Mesenchymal stem cell (in vitro differentiated cells and primary cell): Measurements from ENCODE around the gene TOGARAM2.
A peak's percentile ranks its signal among the peaks of the same experiment; 100 is the strongest.

ENCODE experiments used
- DNase-seq: peaks from one replicate; pipeline ENCODE4 v3.0.0-alpha.2; 2013
- H2AFZ ChIP-seq: one replicate; pipeline ENCODE4 v1.6.1; 2013; ENCODE audit warnings: low read depth, mild to moderate bottlenecking, control low read depth, inconsistent platforms, low read length, moderate library complexity
- H2AK5ac ChIP-seq: 2 replicates; pipeline ENCODE4 v1.6.1; 2013; ENCODE audit warnings: low read length, moderate library complexity, mild to moderate bottlenecking, inconsistent platforms; ENCODE audit not compliant: severe bottlenecking
- H2BK120ac ChIP-seq: one replicate; pipeline ENCODE4 v1.6.1; 2013; ENCODE audit warnings: low read depth, mild to moderate bottlenecking, inconsistent platforms, low read length, moderate library complexity
- H2BK12ac ChIP-seq, 2 experiments: one replicate each; pipeline ENCODE4 v1.6.1; 2013; ENCODE audit warnings: inconsistent platforms in 2 of 2, low read length in 2 of 2, mild to moderate bottlenecking in 2 of 2, moderate library complexity in 2 of 2, control low read depth in 1 of 2
- H2BK15ac ChIP-seq: one replicate; pipeline ENCODE4 v1.6.1; 2013; ENCODE audit warnings: mild to moderate bottlenecking, low read depth, inconsistent platforms; ENCODE audit not compliant: poor library complexity, severe bottlenecking
- H2BK5ac ChIP-seq: 2 replicates; pipeline ENCODE4 v1.6.1; 2013; ENCODE audit warnings: low read depth, mild to moderate bottlenecking, low read length, control low read depth, inconsistent platforms; ENCODE audit not compliant: poor library complexity, severe bottlenecking
- H3K14ac ChIP-seq, 2 experiments: one replicate each; pipeline ENCODE4 v1.6.1; 2013; ENCODE audit warnings: inconsistent platforms in 2 of 2, low read length in 2 of 2, control low read depth in 1 of 2, mild to moderate bottlenecking in 1 of 2, moderate library complexity in 1 of 2
- H3K18ac ChIP-seq, 2 experiments: one replicate each; pipeline ENCODE4 v1.6.1; 2013; ENCODE audit warnings: inconsistent platforms in 2 of 2, low read length in 2 of 2, control low read depth in 1 of 2, low read depth in 1 of 2, mild to moderate bottlenecking in 1 of 2
- H3K23ac ChIP-seq, 2 experiments: one replicate each; pipeline ENCODE4 v1.6.1; 2013; ENCODE audit warnings: inconsistent platforms in 2 of 2, low read length in 2 of 2, mild to moderate bottlenecking in 2 of 2, moderate library complexity in 2 of 2, control low read depth in 1 of 2
- H3K27ac ChIP-seq: 2 replicates; pipeline ENCODE4 v1.5.1; 2013; ENCODE audit warnings: mild to moderate bottlenecking, moderate library complexity, low read length, control low read depth, inconsistent platforms; ENCODE audit not compliant: poor library complexity, severe bottlenecking
- H3K27me3 ChIP-seq, 2 experiments: 2 replicates each; pipeline versions ENCODE4 v1.6.1 to v1.7.0; 2013; ENCODE audit warnings: low read length in 2 of 2, mild to moderate bottlenecking in 2 of 2, moderate library complexity in 2 of 2, control low read depth in 1 of 2, inconsistent platforms in 1 of 2; ENCODE audit not compliant: control insufficient read depth in 1 of 2, insufficient read depth in 1 of 2
- H3K36me3 ChIP-seq, 2 experiments: 2 replicates each; pipeline versions ENCODE4 v1.6.1 to v1.7.0; 2013; ENCODE audit warnings: low read length in 2 of 2, control low read depth in 1 of 2, inconsistent platforms in 1 of 2, low read depth in 1 of 2, mild to moderate bottlenecking in 1 of 2; ENCODE audit not compliant: insufficient read depth in 2 of 2, control insufficient read depth in 1 of 2
- H3K4ac ChIP-seq, 2 experiments: one replicate each; pipeline ENCODE4 v1.6.1; 2013; ENCODE audit warnings: inconsistent platforms in 2 of 2, low read length in 2 of 2, mild to moderate bottlenecking in 2 of 2, moderate library complexity in 2 of 2, control low read depth in 1 of 2, low read depth in 1 of 2
- H3K4me1 ChIP-seq: 2 replicates; pipeline ENCODE4 v1.6.1; 2013; ENCODE audit warnings: low read depth, low read length, control low read depth; ENCODE audit not compliant: control insufficient read depth, insufficient read depth
- H3K4me2 ChIP-seq: 2 replicates; pipeline ENCODE4 v1.6.1; 2013; ENCODE audit warnings: low read length, mild to moderate bottlenecking, inconsistent platforms; ENCODE audit not compliant: poor library complexity, severe bottlenecking
- H3K4me3 ChIP-seq, 2 experiments: 2 replicates each; pipeline versions ENCODE4 v1.5.1 to v1.7.0; 2013; ENCODE audit warnings: low read length in 2 of 2, mild to moderate bottlenecking in 2 of 2, control low read depth in 1 of 2, low read depth in 1 of 2; ENCODE audit not compliant: insufficient read depth in 1 of 2
- H3K79me1 ChIP-seq: replicated peaks from 2 replicates; pipeline ENCODE4 v1.6.1; 2013; ENCODE audit warnings: mild to moderate bottlenecking, control low read depth, low read length, inconsistent platforms; ENCODE audit not compliant: poor library complexity, severe bottlenecking
- H3K9ac ChIP-seq: 2 replicates; pipeline ENCODE4 v1.7.0; 2013; ENCODE audit warnings: mild to moderate bottlenecking, low read length, moderate library complexity
- H3K9me3 ChIP-seq: 2 replicates; pipeline ENCODE4 v1.7.0; 2013; ENCODE audit warnings: mild to moderate bottlenecking, low read length; ENCODE audit not compliant: control insufficient read depth
- H4K8ac ChIP-seq: one replicate; pipeline ENCODE4 v1.6.1; 2013; ENCODE audit warnings: inconsistent platforms, mild to moderate bottlenecking, low read length, moderate library complexity
- H4K91ac ChIP-seq: one replicate; pipeline ENCODE4 v1.6.1; 2013; ENCODE audit warnings: mild to moderate bottlenecking, low read length, inconsistent platforms
- WGBS: methylation state at CpG from one replicate; pipeline ENCODE4 v1.1.7; 2013; ENCODE audit warnings: mixed read lengths; 5-methylcytosine and 5-hydroxymethylcytosine counted together

Gene TOGARAM2

GRCh38 chr2:29053670-29054400 is 72.7 kb downstream of the TOGARAM2 start:
- Histone ChIP-seq H3K9me3 (no peaks in the 10 kb centered on the region), H3K79me1 (no peaks in the 10 kb centered on the region), H3K4ac (no peak overlapping the region), H3K36me3 (no peaks in the 10 kb centered on the region), H2BK15ac (no peak overlapping the region), H3K18ac (no peak overlapping the region), H2BK120ac (no peak overlapping the region), H2BK12ac (no peak overlapping the region), H3K9ac (peak overlapping the region; percentile 12), H3K27me3 (peaks cover 0 to 31% of the 10 kb centered on the region in 2 experiments), H3K27ac (peak overlapping the region; percentile 50), H3K14ac (no peak overlapping the region), H4K91ac (no peak overlapping the region), H3K4me1 (peaks cover 2% of the 10 kb centered on the region), H3K23ac (no peak overlapping the region), H2AK5ac (no peak overlapping the region), H2AFZ (no peak overlapping the region), H2BK5ac (no peak overlapping the region), H3K4me3 (peak overlapping the region in 1 of 2 experiments; percentile 14), H4K8ac (no peak overlapping the region), H3K4me2 (no peak overlapping the region)
- WGBS: 71% methylated on average over 4 of the region's 5 CpGs
- DNase-seq: no peak

GRCh38 chr2:29054430-29054829 is 73.3 kb downstream of the TOGARAM2 start:
- no peak overlapping the region for H3K18ac ChIP-seq
- H3K4me3 ChIP-seq: no peak overlapping the region
- no peaks in the 10 kb centered on the region for H3K36me3 ChIP-seq
- WGBS: 94% methylated on average over 7 of the region's 7 CpGs
- no peak overlapping the region for H4K8ac ChIP-seq
- peaks cover 2% of the 10 kb centered on the region for H3K4me1 ChIP-seq
- H2BK120ac ChIP-seq: no peak overlapping the region
- no peak overlapping the region for H2BK12ac ChIP-seq
- H3K4ac ChIP-seq: no peak overlapping the region
- peak overlapping the region; percentile 50 for H3K27ac ChIP-seq
- no peak overlapping the region for H2BK15ac ChIP-seq
- no peak for DNase-seq
- H3K9ac ChIP-seq: no peak overlapping the region
- H3K23ac ChIP-seq: no peak overlapping the region
- no peak overlapping the region for H2AK5ac ChIP-seq
- H4K91ac ChIP-seq: no peak overlapping the region
- no peak overlapping the region for H3K14ac ChIP-seq
- no peaks in the 10 kb centered on the region for H3K79me1 ChIP-seq
- peaks cover 0 to 28% of the 10 kb centered on the region in 2 experiments for H3K27me3 ChIP-seq
- H2AFZ ChIP-seq: no peak overlapping the region
- H2BK5ac ChIP-seq: no peak overlapping the region
- H3K9me3 ChIP-seq: no peaks in the 10 kb centered on the region
- no peak overlapping the region for H3K4me2 ChIP-seq

- H3K27ac ChIP-seq: no peak overlapping the region
- no peak overlapping the region for H3K14ac ChIP-seq
- H3K18ac ChIP-seq: no peak overlapping the region
- WGBS: no CpG with 5 or more reads among the region's 1 CpG
- no peaks in the 10 kb centered on the region for H3K79me1 ChIP-seq
- peaks cover 0 to 23% of the 10 kb centered on the region in 2 experiments for H3K27me3 ChIP-seq
- no peak overlapping the region for H2BK120ac ChIP-seq
- DNase-seq: no peak
- H3K9ac ChIP-seq: no peak overlapping the region
- no peak overlapping the region for H4K8ac ChIP-seq
- no peak overlapping the region for H3K4me3 ChIP-seq
- H4K91ac ChIP-seq: no peak overlapping the region
- no peak overlapping the region for H2BK5ac ChIP-seq
- H3K4ac ChIP-seq: no peak overlapping the region
- H2AFZ ChIP-seq: no peak overlapping the region
- no peaks in the 10 kb centered on the region for H3K36me3 ChIP-seq
- no peak overlapping the region for H2BK15ac ChIP-seq
- H3K9me3 ChIP-seq: no peaks in the 10 kb centered on the region
- no peak overlapping the region for H3K23ac ChIP-seq
- no peak overlapping the region for H2BK12ac ChIP-seq
- H3K4me1 ChIP-seq: peaks cover 2% of the 10 kb centered on the region
- H3K4me2 ChIP-seq: no peak overlapping the region
- H2AK5ac ChIP-seq: no peak overlapping the region
Observed at GRCh38 chr2:29055601-29056000, 74.5 kb downstream of the TOGARAM2 start.

GRCh38 chr2:29056452-29056851 is 75.4 kb downstream of the TOGARAM2 start:
- Histone ChIP-seq H3K18ac (no peak overlapping the region), H3K27ac (no peak overlapping the region), H3K9ac (no peak overlapping the region), H2BK120ac (no peak overlapping the region), H3K79me1 (no peaks in the 10 kb centered on the region), H4K8ac (no peak overlapping the region), H3K9me3 (no peaks in the 10 kb centered on the region), H2BK15ac (no peak overlapping the region), H3K4ac (no peak overlapping the region), H2AFZ (no peak overlapping the region), H2BK5ac (no peak overlapping the region), H3K27me3 (peaks cover 0 to 15% of the 10 kb centered on the region in 2 experiments), H3K4me3 (no peak overlapping the region), H3K36me3 (no peaks in the 10 kb centered on the region), H3K14ac (no peak overlapping the region), H4K91ac (peak overlapping the region; percentile 35), H3K23ac (no peak overlapping the region), H3K4me1 (peaks cover 2% of the 10 kb centered on the region), H2BK12ac (no peak overlapping the region), H3K4me2 (no peak overlapping the region), H2AK5ac (no peak overlapping the region)
- WGBS: 95% methylated on average over 4 of the region's 5 CpGs
- DNase-seq: no peak
